DMS79 (cell line): Measurements from ENCODE around the gene PI4K2A.
"Not testable (repeated sequence)": the region's sequence is repeated elsewhere in the genome, so short reads cannot be mapped to it uniquely, and the experiment has no call there.

ENCODE experiments used
- DNase-seq: peaks from one replicate; lab custom pipeline; 2025; lab: John Stamatoyannopoulos, UW

The PI4K2A gene

DNA sequence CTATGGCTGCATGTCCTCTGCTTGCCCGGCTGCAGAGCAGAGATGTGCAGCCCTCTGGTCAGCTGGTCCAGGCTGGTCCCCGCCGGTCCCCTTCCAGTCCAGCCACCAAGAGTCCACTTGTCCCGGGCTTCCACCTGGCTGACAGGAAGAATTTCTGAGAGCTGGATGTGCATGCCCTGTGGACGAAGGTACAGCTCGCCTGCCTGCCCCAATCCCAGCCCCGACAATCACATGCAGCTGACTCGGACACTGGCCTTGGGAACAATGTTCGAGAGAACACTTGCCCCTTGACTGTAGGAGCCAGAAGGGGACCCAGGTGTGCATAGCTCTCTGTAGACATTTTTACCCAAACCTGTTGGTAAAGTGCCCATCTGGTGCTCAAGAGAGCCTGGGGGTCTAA, 34.8 kb downstream of the PI4K2A start:
- DNase-seq, result no peak

GRCh38 chr10:97676770-97677581, 36.5 kb downstream of the PI4K2A start:
- peak; percentile 1 for DNase-seq

DNA sequence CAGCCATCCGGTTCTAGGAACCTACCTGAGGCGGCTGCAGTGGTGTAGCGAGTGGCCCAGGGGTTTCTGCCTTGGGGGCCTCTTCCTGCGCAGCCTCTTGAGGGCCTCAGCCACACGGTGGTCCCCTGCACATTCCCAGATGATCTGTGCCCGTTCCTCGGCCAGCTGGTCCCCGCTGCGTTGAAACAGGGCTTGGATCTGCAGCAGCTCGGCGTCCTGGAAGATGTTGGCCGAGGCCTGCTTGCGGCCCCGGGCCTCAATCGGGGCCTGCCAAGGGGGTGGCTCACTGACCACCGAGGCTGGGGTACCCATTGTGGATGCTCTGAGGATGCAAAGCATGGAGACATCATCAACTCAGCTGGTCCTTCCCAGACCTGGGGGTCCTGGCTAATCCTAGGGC, 39.1 kb downstream of the PI4K2A start:
- DNase-seq, result no peak

DNA sequence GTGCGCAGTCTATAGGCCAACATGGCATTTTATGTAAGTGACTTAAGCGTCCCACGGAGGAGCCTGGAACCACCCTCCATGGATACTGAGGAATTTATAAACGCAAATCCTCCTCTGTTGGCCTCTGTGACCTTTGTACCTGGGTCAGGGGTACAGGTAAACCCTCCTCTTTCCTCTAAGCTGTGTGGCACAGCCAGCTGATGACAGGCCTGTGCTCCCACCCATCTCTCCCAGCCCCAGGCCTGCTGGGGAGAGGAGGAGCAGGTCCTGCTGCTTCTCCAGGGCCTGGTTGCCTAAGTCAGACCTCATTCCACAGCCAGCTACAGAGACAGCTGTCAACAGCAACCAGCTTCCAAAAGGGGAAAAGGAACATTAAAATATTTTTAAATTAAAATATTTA, 41.6 kb downstream of the PI4K2A start:
- no peak for DNase-seq

DNA sequence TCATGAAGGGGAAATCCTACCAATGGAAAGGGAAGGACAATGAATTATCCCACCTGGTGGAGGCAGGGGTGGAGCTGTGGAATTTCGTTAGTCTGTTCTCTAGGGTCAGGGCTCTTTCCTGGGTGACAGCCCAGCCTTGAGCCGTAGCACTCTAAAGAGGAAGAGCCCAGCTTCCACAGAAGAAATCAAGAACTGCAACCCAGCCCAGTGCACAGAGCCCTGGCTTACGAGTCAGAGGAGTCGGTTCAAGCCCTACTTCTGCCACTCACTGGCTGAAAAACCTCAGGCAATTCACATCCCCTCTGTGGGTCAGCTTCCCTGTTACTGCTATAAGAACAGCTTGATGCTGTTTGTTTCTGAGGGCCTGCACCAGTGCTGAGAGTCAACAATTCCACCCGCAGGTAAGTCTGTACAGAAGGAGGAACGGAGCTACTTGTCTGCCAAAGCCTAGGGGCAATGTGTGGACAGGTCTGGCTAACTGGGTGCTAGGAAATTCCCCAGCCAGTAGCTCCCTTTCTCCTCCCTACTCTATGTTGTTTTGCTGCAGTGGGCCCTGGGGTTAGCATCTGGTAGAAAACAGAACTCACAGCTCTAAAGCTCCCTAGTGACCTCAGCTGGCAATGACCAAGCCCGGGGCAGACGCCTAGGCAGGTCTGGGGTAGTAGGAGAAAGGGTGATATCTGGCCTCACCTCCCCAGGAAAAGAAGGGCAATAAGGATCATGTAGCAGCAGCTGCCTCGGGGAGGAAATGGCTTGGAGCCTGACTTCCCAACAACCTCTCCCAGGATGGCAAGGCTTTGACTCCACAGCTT, 43.3 kb downstream of the PI4K2A start:
- no peak for DNase-seq

DNA sequence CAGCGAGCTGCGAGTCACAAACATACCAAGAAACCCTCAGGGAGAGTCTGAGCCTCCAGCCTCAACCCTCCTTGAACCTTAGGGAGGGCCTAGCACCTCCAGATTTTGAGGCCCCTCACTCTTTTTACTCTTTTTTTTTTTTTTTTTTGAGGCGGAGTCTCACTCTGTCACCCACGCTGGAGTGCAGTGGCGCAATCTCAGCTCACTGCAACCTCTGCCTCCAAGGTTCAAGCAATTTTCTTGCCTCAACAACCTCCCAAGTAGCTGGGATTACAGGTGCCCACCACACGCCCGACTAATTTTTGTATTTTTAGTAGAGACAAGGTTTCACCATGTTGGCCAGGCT, 43.9 kb downstream of the PI4K2A start:
- DNase-seq, result not testable (repeated sequence)

GRCh38 chr10:97684866-97685394, 44.5 kb downstream of the PI4K2A start:
- no peak for DNase-seq

DNA sequence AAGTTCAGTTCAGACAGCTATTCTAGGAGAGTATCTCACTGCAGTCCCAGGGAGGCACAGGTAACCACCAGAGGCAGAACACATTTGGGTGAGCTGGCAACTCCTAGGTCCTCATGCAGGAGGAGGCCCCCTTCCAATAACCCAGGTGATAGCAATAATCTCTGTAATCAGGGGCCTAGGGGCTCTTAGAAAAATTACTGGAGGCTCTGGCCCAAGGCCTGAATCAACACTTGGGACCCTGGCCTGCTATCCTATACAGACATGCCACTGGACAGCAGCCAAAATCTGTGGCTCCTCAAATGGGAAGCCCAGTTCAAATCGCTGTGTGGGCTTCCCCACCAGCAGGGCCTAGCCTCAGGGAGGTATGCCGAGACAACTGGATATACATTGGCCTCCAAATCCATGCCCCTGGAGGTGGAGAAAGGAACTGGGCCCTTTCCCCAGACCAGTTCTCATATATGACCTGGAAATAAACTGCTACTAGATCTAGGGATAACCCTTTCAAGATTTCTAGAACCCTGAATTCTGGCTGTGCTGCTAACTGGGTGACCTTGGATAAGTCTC, 45.0 kb downstream of the PI4K2A start:
- DNase-seq, result no peak

- no peak for DNase-seq
These were observed 46.0 kb downstream of the PI4K2A start for GRCh38 chr10:97686301-97686961.

DNA sequence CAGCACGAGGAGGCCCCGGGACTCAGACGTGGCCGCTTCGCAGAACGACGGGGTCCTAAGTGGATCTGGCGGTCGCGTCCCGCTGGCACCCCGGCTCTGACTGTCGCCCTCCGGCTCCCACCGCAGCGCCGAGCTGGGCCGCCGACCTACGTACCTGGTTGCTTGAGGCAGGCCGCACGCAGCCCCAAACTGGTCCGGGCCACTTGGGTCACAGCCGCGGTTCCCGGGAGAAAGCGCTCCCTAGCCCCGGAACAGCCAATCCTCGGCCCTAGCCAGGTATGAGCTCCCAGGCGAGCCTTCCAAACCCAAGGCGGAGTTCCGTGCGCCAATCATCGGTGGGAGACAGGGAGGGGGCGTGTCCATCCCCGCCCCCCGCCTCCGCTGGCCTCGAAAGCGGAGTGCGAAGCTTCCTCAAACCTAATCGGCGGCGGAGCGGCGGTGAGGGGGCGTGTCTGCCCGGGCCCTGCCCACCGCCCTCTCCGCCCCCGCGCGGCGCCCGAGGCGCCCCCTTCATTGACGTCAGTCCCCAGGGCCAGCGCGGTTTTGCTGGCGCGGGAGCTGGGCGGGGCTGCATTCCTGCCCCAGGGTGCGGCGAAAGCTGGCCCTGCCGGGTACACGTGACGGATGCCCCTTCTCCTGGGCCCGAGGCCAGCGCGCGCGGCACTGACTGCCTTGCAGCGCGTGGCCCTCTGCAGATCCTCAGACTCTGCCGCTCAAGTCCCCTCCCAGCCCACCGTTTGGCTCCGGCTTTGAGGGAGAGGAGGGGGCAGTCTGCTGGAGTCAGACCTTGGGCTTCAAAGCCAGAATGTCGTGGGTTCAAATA, 46.7 kb downstream of the PI4K2A start, which contains the start of gene AVPI1:
Gene AVPI1 (minus strand): TSS at position 280 of the 823 bp plus-strand sequence. CDS start 7,336 bp downstream, outside the sequence.
- peak; percentile 91 for DNase-seq

GRCh38 chr10:97687785-97688781, 47.6 kb downstream of the PI4K2A start:
- DNase-seq, result no peak

DNA sequence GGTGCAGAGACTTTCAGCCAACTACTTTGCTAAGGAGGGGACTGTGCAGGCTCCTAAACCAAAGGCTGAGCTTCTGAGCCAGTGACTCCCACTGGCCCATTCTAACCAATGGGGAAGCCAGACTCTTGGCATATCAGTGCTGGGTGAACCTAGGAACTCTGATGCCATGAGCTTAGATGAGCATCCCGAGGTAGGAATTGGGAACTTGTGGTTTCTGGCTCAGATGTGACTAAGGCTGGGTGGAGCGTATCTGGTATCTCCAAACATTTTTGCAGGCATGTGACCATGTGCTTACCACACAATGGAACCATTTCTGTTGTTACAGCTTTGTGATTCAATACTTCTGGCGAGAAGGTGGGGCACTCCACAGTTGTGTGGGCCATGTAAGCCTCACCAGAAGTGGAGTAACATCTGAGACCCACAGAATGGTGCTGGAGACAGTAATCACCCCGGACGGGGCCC, 49.1 kb downstream of the PI4K2A start:
- DNase-seq, result no peak

DNA sequence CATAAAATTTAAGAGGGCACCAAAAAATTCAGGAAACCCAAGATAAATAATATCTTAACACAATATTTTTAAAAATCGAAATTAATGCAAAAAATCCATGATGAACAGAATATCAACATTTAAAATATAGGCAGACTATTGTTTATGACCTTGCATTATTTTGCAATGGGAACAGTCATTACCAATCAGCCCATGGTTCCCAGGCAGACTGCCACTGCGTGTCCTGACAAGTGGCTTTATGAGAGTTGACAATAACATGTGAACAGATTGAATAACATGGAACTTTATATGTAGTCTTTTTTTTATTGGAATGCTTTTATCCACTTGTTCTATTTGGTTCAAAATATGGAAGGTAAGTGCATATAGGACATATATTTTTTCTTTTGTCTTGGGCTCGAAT, 49.7 kb downstream of the PI4K2A start:
- no peak for DNase-seq

DNA sequence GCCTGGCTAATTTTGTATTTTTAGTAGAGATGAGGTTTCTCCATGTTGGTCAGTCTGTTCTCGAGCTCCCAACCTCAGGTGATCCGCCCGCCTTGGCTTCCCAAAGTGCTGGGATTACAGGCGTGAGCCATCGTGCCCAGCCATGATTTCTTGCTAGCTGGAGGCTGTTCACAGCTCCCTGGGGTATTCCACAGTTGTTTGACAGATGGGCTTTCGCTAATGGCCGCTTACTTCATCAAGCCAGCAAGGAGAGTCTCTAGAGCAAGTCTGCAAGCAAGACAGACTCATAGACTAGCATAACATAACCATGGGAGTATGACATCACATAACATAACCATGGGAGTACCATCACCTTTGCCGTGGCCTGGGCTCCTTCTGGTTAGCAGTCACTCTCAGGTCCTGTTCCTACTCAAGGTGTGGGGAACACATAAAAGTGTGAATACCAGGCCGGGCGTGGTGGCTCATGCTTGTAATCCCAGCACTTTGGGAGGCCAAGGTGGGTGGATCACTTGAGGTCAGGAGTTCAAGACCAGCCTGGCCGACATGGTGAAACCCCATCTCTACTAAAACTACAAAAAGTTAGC, 57.7 kb downstream of the PI4K2A start:
- not testable (repeated sequence) for DNase-seq

DNA sequence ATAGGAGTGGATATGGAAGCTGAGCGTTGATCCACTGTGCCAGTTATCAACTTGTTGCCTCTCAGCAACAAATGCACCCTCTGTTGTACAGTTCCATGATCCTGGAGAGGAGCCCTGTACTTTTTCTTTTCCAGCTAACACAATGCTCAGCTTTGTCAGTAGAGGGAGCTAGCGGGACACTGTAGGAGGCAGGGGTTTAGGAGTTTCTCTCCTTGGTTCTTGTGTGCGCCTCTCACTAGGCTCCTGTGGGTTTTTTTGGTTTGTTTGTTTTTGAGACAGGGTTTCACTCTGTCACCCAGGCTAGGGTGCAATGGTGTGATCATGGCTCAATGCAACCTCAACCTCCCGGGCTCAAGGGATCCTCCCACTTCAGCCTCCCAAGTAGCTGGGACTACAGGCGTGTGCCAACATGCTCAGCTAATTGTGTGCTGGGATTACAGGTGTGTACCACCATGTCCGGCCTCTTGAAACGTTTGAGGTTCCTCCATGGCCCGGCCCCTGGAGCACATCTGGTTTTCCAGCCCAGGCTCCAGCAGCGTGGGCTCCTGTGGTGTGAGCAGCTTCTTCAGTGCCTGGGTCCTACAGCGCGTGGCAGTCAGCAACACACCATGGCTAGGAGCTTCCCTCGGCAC, 61.1 kb downstream of the PI4K2A start:
- peak; percentile 29 for DNase-seq

DNA sequence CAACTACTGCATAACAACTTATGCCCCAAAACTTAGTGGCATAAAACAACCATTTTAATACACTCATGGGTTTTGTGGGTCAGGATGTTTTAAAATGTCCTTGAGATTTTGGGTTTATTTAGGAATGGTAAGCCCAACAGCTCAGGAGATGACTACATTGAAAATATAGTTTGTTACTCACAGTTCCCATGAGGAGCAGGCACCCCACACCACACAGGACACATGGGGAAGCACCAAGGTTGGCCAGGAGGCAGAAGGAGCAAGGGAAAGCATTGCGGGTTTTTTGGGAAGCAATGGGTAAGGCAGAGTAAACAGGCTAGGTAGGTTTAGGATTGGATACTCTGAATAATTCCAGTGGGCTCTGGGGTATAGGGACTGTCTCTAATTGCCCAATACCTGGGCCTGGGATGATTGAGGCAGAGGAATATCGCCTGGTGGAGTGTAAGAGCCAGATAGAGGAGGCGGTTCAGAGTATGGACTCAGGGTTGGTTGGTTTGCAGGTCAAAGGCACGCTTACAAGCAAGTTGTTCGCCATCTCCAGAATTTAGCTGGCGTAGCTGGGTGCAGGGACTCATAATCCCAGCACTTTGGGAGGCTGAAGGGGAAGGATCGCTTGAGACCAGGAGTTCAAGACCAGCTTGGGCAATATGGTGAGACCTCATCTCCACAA, 63.1 kb downstream of the PI4K2A start:
- DNase-seq, result no peak

DNA sequence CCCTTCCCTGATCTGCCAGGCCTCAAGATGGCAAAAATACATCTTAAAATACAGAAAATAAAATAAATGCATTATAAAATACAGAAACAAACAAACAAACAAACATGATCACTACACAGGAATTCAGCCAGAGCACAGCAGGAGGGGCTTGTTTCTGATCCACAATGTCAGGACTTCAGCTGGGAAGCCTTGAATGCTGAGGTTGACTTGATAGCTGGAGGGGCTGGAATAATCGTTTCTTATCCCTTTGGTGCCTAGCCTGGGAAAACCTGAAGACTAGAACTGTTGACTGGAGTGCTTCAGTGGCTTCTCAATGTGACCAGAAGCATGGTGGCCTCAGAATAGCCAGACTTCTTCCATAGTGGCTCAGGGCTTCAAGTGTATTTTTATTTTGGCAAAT, 63.9 kb downstream of the PI4K2A start:
- DNase-seq, result no peak

DNA sequence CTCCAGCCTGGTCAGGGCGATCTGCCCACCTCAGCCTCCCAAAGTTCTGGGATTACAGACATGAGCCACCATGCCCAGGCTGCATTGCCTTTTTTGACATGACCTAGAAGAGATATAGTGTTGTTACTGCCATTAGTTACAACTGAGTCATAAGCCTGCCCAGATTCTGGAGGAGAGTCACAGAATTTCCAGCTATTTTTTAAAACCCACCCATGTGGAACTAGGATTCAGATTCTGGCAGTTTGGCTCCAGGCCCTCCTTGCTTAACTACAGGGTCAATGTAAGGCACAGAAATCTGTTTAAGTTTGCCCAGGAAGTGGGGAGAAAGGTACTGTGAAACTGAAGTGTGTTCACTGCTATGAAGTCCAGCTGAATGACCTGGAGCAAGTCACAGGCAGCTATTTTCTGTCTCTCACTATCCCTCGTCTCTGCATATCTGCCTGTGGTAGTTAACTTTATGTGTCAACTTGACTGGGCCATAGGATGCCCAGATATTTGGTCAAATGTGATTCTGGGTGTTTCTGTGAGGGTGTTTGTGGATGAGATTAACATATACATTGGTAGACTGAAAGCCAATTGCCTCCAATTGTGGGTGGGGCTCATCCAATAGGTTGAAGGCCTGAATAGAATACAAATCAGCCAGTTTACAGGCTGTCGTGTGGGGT, 64.7 kb downstream of the PI4K2A start:
- DNase-seq, result no peak
